GM18909 (cell line): ENCODE results near the gene PBX1.

ENCODE experiments used
- ATAC-seq: cut with Tn5 transposase; IDR thresholded peaks from one replicate; pipeline ENCODE4 v1.9.1; 2021; ENCODE audit warnings: mild to moderate bottlenecking; ENCODE audit not compliant: unreplicated experiment, poor library complexity

PBX1 gene

DNA sequence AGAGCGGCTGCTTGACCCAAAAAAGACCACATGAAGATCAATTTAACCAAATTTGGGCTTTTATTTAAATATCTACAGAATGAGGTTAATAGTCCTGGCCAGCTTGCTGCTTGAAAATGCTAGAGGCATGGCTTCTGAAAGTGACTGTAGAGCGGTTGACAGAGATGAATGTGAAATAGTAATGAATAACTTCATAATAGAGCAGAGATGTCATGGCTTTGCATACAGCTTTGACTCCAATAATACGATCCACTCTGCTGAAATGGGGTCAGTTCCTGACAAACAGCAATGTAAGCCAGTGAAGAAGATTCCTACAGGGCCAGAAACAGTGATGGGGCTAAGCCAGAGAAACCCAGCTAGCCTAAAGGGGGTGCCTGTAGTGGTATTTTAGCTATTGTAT is 183.8 kb downstream of the PBX1 start:
- no peak for ATAC-seq

DNA sequence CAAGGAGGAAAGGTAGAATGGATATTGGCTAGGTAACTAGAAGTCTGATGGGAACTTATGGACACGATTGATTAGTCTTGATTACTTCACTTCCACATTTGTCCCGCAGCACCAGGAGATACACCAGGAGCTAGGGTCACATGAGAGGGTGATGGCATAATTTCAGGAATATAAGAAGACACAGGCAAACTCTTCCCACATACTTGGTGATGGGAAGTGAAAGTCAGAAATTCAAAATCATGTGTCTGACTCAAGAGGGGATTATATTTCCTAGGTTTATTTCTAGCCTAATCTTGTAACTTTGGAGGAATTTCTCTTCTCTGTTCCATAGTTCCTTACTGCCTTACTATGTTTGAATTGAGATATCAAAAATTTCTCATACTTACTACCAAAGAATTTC is 185.0 kb downstream of the PBX1 start:
- ATAC-seq, result no peak

DNA sequence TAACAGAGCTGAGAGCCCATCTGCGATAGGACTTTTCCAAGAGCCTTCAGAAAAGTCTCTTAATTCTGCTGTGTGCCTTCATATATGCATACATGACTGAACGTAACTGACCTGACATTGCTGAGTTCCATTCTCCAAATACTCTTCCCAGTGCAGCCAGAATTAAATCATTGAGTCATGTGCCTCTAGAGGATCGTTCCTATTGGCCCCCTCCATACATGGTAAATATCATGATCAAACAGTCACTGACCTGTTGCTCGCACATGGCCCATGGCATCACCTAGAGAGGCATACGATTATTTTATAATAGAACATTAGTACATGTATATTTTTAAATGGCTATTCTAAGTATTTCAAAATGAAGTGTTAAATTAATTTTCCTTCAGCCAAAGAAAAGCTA is 186.8 kb downstream of the PBX1 start:
- ATAC-seq, result no peak

- ATAC-seq, result no peak
These were observed 187.6 kb downstream of the PBX1 start for GRCh38 chr1:164746632-164747031.

GRCh38 chr1:164748253-164748899 is 189.4 kb downstream of the PBX1 start:
- ATAC-seq, result no peak

DNA sequence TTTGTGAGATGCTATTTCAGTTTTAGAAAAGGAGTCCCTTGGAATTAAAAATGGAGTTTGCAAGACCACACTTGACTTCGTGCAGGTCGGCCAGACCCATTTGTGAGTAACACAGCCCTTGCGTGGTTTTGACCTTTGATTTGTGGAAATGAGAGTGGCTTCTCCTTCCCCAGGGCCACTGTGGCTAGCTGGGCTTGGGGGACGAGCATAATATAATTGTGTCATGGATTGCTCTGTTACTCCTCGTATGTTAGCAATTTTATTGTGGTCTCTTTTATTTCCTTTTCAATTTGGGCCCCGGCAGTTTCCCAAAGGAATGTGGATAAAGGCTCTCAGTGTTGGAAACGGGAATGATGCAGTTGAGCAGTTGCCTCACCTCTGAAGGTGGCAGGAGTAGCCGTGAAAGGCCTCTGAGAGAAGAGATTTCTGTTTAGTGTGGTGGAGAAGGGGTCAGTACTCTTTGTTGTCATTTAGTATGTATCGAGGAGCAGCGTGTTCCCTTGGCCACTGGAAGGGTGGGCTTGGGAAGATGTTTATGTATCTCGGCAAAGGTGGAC is 194.6 kb downstream of the PBX1 start:
- no peak for ATAC-seq

DNA sequence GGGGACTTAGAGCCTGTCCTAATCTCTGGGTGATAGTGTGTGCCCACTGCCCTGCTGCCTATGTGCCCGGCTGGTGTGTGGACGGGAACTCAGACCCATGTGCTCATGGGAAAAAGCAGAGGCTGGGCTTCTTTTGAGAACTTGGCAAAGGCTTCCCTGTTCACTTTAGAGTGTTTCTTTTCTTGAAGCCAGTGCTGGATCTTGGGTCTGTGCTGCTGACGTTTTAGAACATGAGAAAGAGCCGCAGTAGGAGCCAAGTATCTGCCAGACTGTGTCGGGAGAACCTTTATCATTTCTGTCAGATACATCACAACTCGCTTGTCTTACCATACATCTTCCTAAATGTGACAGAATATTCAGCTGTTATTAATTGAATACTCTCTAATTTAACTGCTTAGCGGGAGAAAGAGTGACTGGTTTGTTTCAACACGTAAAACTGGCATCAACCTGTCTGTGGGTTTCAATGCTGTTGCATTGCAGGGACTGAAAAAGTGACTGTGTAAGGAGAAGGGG is 195.2 kb downstream of the PBX1 start:
- ATAC-seq, result no peak

GRCh38 chr1:164755690-164756089 is 196.7 kb downstream of the PBX1 start:
- ATAC-seq, result no peak

GRCh38 chr1:164756741-164757140 is 197.8 kb downstream of the PBX1 start:
- no peak for ATAC-seq

GRCh38 chr1:164757625-164758024 is 198.6 kb downstream of the PBX1 start:
- no peak for ATAC-seq

GRCh38 chr1:164759144-164759920 is 200.3 kb downstream of the PBX1 start:
- ATAC-seq, result no peak

DNA sequence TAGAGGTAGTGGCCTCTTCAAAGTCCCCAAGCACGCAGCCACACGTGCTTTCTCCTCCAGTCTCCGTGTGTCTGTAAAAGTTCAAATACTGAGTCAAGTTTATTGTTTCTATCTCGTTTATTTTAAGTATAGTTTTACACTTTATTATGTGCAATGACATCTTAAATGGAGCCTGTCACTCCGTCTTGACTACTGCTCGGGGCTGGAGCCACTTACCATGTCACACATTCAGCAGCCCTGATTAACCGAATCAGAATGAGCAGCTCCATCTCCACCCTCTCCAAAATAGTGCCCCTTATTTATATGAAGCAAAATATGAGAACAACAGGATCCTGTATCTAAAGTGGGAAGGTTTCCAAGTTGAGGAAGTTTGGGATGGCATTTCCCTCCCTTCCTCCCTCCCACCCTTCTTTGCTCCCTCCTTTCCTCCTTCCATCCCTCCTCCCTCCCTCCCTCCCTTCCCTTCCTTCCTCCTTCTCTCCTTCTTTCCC is 201.0 kb downstream of the PBX1 start:
- ATAC-seq, result no peak

GRCh38 chr1:164760569-164760968 is 201.6 kb downstream of the PBX1 start:
- no peak for ATAC-seq

GRCh38 chr1:164761009-164761408 is 202.0 kb downstream of the PBX1 start:
- no peak for ATAC-seq

- no peak for ATAC-seq
These were observed 204.1 kb downstream of the PBX1 start for GRCh38 chr1:164763098-164763497.

- no peak for ATAC-seq
These were observed 205.3 kb downstream of the PBX1 start for GRCh38 chr1:164764333-164764732.

DNA sequence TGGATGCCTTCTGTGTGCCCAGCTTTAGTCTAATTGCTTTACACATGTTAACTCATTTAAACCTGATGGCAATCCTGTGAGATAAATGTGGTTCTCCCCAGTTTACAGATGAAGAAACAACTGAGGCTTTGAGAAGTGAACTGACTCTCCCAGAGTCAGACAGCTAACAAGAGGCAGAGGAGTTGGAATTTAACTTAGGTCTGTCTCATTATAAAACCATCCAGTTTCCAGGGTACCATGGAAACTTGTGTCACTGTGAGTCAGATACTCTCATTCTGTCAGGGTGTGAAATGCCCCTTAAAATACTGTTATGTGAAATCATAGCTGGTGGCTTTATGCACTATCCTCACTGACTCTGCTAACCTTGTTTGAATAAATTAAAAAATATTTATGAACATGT is 206.6 kb downstream of the PBX1 start:
- ATAC-seq, result no peak

DNA sequence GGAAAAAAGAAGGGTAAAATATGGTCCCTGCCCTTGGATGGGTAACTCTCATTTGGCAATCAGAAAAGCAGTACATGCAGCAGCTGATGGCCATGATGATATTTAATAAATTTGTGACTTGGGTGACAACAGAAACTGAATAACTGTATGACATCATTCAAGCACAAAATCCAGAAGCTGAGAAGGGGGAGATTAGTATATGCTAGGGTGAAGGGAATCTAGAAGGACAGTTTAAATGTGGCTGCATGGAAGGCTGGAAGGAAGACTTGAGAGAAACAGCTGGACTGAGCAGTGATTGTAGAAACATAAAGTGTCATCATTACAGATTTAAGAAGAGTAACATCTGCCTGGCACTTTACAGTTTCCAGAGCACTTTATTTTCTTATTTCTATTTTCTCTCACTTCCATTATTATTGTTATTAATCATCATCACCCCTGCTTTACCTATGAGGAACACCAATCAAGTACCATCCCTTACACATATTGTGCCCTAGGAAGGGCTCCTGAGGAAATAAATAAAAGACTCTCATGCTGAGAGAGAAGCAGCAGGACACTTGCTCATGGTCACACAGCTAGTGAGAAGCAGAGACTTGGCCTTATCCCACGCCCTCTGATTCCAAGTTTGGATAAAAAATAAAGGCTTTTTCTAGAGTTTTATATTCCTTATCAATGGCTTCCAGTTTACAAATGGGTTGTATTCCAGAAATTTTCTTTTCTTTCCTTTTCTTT is 207.2 kb downstream of the PBX1 start:
- ATAC-seq, result no peak

GRCh38 chr1:164767752-164768402 is 208.9 kb downstream of the PBX1 start:
- ATAC-seq, result no peak

GRCh38 chr1:164768619-164769018 is 209.6 kb downstream of the PBX1 start:
- ATAC-seq, result no peak
